CD4-positive, alpha-beta T cell treated with Interleukin-21 for 1 hour (primary cell): ENCODE data around the gene ZNF740.

Experiments
- DNase-seq: peaks from one replicate; pipeline ENCODE4 v3.0.0-alpha.2; 2020

The ZNF740 gene

GRCh38 chr12:53227836-53228235, 47.3 kb downstream of the ZNF740 start:
- DNase-seq = no peak

DNA sequence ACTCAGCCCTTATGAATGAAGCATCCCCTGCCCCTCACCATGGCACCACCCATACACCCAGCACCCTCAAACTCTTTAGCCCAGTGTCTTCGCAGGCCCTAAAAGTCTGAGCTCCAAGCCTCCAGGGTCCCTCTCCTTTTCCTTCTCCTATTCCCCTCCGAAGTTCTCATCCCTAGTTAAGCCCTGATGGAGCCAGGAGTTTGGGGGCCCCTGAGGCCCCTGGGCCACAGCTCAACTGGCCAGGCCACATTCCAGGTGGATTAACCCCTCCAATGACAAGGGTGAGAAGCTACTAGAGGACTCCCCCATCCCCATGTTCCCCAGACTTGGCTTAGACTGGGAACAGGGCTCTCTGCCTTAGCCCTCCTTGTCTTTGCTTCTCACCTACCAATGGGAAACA, 48.9 kb downstream of the ZNF740 start:
- no peak for DNase-seq

DNA sequence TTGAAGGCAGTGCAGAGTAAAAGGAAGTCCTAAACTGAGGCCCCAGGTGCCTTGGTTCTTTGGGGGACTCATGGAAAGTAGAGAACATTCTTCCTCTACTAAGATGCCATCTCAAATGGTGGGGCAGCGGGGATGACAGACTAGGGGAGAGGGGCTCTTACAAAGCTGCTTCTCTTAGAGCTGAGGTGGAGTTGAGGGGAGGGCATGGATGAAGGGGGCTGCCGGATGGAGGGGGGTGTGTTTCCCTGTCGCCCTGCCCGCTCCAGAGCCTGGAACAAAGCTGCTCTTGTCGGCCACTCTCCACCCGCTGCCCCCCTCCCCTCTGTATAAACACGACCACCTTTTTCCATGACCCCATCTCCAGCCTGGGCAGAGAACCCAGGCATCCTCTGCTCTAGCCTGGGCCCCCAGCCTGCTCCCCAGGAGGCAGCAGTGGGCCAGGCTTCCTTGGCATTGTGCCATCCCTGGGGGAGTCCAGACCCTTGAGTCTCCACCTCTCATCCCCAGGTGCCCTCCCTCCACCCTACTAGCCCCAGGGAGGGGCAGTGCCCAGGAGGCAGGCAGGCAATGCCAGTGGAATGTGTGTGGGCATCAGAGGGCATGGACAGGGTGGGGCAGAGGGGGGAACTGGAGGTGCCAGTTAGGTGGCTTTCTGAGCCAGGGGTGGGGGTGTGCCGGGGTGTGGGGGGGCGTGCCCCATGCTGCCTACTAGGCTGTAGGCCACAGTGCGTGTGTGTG, 49.8 kb downstream of the ZNF740 start:
- no peak for DNase-seq

- DNase-seq = no peak
Observed at GRCh38 chr12:53231671-53231920, 51.1 kb downstream of the ZNF740 start.

- DNase-seq = peak; percentile 78
Observed at GRCh38 chr12:53231921-53232645, 51.6 kb downstream of the ZNF740 start, which contains the start of gene RARG. TSS of gene RARG (minus strand) at chr12:53232209. CDS start at chr12:53227545, 4,664 bp downstream.

DNA sequence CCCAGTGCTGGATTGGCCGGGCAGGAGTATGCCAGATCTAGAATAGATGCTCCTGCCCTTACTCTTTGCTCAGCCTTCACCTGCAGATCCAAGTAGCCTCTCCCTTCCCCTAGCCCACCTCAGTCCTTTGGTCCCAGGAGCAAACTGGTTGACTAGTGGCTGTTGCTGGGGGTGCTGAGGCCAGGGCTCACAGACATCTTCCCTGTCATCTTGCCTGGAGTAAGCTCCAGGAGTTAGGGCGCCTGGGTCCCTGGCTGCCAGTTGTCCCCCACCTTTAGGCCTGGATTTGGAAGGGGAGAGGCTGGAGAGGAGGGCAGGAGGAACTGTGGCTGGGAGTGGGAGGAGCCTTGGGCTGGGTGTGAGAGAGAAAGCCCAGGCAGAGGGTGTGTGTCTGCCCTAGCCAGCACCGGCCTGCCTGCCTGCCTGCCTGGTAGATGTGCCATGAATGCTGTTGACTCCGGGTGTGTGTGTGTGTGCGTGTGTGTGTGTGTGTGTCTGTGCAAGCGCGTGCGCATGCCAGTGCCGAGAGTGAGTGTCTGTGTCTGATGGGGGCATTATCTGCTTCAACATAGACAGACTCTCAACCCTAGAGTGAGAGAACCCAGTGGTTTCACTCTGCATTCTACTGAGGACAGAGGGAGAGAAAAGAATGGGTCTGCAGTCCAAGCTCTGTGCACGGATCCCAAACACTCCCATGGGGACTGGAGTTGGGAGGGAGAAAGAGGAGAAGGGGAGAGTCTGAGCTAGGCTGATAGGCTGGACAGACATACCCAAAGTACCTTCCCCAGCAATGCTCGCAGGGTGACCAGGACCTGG, 52.3 kb downstream of the ZNF740 start:
- peak; percentile 58 for DNase-seq

- DNase-seq = no peak
Observed at GRCh38 chr12:53233671-53234121, 53.2 kb downstream of the ZNF740 start.

DNA sequence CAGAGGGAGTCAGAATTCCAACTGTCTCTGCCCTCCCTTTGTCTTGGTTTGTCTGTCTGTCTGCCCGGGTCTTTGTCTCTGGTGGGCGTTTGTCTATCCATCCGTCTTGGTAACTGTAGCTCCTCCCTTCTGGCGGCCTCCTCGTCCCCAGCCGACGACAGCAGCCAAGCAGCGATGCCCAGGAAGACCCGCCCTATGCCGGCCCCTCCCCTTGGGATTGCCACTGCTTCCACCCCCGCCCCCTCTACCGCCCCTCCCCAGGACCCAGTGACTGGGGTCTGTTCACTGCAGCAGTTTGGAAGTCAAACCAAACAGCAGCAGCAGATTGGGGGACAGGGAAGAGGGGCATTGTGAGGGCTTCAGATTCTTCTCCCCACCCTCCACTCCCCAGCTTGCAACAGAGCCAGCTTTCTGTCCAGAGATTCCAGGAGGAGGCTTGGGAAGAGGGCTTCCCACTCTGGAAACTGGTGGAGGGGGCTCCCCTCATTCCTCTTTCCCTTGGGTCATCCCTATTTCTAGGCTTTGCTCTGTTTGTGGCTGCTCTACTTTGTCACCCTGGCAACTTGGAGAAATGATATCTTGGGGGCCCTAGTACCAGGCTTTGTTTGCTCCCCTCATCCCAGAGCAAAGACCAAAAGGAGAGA, 53.9 kb downstream of the ZNF740 start:
- no peak for DNase-seq

DNA sequence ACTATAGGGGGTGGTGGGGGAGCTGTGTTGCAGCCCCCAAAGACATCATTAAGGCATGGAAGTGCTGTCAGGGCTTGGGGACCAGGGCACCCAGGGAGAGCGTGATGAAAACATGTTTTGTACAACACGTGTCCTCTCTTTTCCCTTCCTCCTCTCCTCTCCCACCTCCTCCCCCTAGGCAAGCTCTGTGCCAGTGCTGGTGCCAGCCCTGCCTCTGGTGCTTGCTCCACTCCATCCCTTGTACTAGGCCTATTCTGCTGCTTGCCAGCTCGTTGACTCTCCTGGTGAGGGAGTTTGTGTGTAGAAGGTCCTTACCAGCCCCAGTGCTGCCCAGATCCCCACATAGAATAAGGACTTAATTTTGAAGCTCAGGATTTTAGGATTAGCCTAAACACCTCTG, 54.6 kb downstream of the ZNF740 start:
- no peak for DNase-seq

DNA sequence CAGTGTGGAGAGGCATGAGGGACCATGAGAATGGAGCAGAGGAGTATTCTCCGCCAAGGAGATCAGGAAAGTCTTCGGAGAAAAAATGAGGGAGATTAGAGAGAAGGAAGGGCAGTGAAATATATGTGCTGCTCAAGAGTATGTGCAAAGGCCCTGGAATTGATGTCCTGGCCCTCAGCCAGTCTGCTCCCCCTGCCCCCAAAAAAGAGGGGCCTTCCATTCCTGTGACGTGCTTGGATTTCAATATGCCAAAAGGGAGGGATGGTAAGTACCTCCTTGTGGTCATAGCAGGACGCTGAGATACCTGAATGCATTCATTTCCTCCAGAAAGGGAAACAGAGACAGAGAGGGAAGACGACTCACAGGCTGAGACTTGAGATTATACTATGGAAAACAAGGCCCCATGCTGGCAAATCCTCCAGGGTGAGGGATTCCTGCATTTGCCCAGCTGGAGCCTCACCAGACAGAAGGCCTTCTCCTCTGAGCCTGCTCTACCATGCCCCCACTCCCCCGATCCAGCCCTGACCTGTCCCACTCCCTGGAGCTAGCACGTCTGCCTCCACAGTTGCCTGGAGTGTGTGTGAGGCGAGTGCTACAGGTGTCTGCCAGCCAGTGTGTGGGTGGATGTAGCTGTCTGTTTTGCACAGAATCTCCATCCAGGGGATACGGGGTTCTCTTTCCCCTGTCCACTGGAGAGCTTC, 55.4 kb downstream of the ZNF740 start:
- no peak for DNase-seq

DNA sequence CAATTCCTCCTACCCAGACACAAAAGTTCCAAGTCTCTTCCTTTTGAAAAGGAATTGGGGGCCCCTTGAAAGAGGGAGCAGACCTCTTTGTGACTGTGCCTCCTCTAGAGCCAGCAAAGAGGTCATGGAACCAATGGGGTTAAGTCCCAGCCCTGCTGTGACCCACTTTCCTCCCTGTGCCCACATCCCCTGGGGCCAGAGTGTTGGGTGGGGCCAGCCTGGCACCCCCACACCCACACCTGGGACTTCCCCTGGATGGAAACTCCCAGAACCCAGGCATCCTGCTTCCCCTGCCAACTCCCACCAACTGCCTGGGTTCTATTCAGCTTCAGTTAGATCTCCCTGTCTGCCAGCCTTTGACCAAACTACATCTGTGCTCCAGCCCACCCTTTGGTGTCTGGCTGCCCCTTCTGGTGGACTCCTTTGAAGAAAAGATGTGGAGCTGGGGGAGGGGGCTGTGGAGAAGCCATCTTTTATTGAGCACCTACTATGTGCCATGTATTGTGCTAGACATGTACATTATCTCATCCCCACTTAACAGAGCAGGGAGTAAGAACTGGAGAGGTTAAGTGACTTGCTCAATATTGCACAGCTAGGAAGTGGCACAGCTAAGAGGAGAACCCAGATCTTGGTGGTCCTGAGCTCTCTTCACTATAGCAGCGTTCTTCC, 56.1 kb downstream of the ZNF740 start:
- DNase-seq = peak; percentile 80

DNA sequence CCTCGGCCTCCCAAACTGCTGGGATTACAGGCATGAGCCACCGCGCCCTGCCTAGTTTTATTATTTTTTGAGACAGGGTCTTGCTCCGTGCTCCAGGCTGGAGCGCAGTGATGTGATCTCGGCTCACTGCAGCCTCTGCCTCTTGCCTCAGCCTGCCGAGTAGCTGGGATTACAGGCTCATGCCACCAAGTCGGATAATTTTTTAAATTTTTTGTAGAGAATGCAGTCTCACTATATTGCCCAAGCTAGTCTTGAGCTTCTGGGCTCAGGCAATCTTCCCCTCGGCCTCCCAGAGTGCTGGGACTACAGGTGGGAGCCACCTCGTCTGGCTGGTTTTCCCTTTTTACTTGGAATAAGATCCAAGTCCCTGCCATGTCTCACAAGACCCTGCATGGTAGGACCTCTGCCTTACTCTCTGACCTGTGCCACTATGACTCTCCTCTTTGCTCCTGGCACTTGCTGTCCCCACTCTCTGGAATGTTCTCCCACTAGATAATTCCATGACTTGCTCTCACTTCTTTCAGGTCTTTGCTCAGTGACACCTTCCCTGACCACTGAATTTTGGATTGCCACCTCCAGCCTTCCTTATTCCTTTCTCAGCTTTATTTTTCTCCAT, 59.2 kb downstream of the ZNF740 start:
- DNase-seq = no peak

DNA sequence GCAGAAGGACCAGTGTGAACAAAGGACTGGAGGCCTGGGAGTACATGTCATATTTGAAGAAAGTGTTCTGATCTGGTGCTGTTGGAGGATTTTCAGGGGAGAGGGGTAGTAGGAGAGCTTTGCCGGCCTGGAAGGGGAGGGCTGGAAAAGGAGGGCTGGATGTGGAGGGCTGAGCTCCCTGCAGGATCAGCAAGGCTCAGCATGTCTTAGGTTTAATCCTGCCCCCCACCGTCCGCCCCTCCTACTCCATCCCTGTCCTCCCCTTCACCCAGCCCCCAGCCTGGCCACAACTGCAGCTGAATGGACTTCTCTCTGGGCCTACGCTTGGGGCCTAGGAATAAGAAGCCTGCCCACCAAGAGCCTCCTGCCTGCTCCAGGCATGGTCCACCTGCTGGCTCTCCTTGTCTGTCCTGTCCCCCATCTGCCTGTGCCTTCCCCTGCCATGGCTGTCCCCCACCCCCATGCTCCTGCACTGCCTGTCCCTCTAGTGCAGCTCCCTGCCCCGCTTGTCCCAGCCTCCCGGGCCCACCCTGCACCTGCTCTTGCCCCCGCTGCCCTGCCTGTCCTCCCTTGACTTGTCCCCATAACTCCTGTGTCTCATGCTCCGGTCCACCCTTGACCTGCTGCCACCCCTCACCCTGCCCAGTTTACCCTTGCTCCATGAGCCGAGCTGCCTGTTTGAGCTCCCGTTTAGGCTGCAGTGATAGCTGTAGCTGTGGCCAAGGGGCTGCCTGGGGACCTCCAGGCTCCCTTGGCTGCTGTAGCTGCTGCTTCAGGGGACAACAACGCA, 61.3 kb downstream of the ZNF740 start:
- DNase-seq = no peak

DNA sequence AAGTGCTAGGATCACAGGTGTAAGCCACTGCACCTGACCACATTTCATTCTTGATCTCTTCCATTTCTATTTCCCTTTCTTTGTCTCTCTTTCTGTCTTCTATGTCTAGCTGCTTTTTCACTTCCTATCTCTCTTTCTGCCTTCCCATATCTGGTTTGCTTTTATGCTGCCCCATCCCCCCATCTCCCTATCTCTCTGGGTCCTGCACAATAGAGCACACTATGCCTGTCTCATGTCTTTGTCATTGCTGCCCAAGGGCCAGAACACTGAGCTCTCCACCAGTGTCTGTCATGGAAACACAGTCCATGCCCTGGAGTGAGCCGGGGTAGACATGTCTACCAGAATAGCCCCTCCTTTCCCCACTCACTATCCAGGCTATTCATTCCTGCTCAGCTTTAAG, 63.8 kb downstream of the ZNF740 start:
- no peak for DNase-seq
